NK-92 (cell line): ENCODE results near the gene ZNF778.

Source experiments
- DNase-seq: peaks from one replicate; lab custom pipeline; 2025; ENCODE audit not compliant: unreplicated experiment; lab: John Stamatoyannopoulos, UW

ZNF778 gene

GRCh38 chr16:89274561-89275283, 57.2 kb downstream of the ZNF778 start:
- no peak for DNase-seq

GRCh38 chr16:89275284-89275584, 57.7 kb downstream of the ZNF778 start:
- DNase-seq: no peak

GRCh38 chr16:89275837-89276720, 58.6 kb downstream of the ZNF778 start:
- DNase-seq: no peak

- no peak for DNase-seq
Measured at GRCh38 chr16:89277049-89277448, 59.5 kb downstream of the ZNF778 start.

GRCh38 chr16:89277641-89278341, 60.3 kb downstream of the ZNF778 start:
- no peak for DNase-seq

GRCh38 chr16:89278441-89279240, 61.1 kb downstream of the ZNF778 start:
- no peak for DNase-seq

- DNase-seq: no peak
Measured at GRCh38 chr16:89279666-89280481, 62.4 kb downstream of the ZNF778 start.

- no peak for DNase-seq
Measured at GRCh38 chr16:89280546-89281188, 63.2 kb downstream of the ZNF778 start.

GRCh38 chr16:89281189-89281577, 63.7 kb downstream of the ZNF778 start:
- no peak for DNase-seq

- DNase-seq: no peak
Measured at GRCh38 chr16:89281829-89282228, 64.3 kb downstream of the ZNF778 start.

- DNase-seq: no peak
Measured at GRCh38 chr16:89282523-89282922, 65.0 kb downstream of the ZNF778 start.

GRCh38 chr16:89283449-89283848, 65.9 kb downstream of the ZNF778 start:
- DNase-seq: no peak

- DNase-seq: no peak
Measured at GRCh38 chr16:89285381-89285780, 67.9 kb downstream of the ZNF778 start.

GRCh38 chr16:89286096-89286495, 68.6 kb downstream of the ZNF778 start:
- DNase-seq: no peak
